Neural progenitor cell (in vitro differentiated cells): ENCODE data around the gene HRH2.

Source experiments
- EZH2 ChIP-seq: fragments of 200-600 bp; sonication (generic); IDR thresholded peaks from 2 replicates; pipeline ENCODE4 v1.6.1; 2017; ENCODE audit warnings: antibody characterized with exemption, mild to moderate bottlenecking, moderate library complexity
- EZH2phosphoT487 ChIP-seq: fragments of 200-600 bp; sonication (generic); IDR thresholded peaks from 2 replicates; pipeline ENCODE4 v1.6.1; 2017; ENCODE audit warnings: antibody characterized with exemption
- TF ChIP-seq, protein P1 (sequence below): fragments of 200-600 bp; sonication (generic); IDR thresholded peaks from 2 replicates; pipeline ENCODE4 v1.5.1; 2017; ENCODE audit warnings: antibody characterized with exemption, mild to moderate bottlenecking

DNA sequence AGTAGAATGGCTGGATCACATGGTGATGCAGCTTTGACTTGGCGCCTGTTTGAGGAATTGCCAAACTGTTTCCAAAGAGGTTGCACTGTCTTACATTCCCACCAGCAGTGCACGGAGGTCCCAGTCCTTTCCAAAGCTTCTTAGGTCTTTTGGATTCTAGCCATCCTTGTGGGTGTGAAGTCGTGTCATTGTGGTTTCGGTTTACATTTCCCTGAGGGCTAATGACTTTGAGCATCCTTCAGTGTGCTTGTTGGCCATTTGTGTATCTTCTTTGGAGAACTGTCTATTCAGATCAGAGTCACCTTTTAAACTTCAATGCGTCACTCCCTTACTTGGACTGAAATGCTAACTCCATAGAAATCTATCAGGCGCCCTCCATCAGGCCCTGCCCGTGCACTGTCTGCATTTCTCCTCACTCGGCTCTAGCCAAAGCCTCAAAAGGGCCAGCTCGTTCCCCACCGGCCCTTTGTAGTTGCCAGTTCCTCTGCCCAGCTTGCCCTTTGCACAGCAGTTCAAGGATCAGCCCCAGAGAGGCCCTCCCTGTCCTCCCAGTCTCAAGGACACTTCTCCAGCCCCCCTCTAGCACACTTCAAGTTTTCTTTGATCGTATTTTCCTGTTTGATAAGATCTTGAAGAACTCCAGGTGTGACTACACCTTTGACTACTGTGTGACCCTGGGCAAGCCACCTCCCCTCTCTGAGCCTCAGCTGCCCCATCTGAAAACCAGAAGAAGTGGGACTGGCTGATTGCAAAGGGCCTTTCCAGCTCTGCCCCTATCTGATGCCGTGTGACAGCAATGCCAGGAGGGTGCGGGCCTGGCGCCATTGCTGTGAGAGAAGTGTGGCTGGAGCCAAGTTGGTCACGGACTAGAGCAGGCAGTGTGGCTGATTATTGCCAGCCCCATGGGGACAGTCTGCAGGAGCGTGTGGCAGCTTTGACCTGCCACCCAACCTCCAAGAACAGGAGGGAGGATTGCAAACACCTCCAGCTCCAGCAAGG is 5.6 kb downstream of the HRH2 start:
- TF ChIP-seq, protein P1, sequence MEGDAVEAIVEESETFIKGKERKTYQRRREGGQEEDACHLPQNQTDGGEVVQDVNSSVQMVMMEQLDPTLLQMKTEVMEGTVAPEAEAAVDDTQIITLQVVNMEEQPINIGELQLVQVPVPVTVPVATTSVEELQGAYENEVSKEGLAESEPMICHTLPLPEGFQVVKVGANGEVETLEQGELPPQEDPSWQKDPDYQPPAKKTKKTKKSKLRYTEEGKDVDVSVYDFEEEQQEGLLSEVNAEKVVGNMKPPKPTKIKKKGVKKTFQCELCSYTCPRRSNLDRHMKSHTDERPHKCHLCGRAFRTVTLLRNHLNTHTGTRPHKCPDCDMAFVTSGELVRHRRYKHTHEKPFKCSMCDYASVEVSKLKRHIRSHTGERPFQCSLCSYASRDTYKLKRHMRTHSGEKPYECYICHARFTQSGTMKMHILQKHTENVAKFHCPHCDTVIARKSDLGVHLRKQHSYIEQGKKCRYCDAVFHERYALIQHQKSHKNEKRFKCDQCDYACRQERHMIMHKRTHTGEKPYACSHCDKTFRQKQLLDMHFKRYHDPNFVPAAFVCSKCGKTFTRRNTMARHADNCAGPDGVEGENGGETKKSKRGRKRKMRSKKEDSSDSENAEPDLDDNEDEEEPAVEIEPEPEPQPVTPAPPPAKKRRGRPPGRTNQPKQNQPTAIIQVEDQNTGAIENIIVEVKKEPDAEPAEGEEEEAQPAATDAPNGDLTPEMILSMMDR, result no peak
- no peak for TF ChIP-seq EZH2phosphoT487
- TF ChIP-seq EZH2, result no peak
